HL-60 (cell line): ENCODE data around the gene RCBTB1.
"Not testable (repeated sequence)": the region's sequence is repeated elsewhere in the genome, so short reads cannot be mapped to it uniquely, and the experiment has no call there.

Experiments used
- CTCF ChIP-seq: IDR thresholded peaks from one replicate; pipeline ENCODE4 v1.5.1; 2011; ENCODE audit warnings: low read length, control low read depth, inconsistent platforms; ENCODE audit not compliant: insufficient read depth
- GABPA ChIP-seq: IDR thresholded peaks from 2 replicates; pipeline ENCODE4 v1.6.1; 2012; ENCODE audit warnings: low read depth
- POLR2AphosphoS5 ChIP-seq: IDR thresholded peaks from 2 replicates; pipeline ENCODE4 v1.6.1; 2012; ENCODE audit warnings: low read depth

GRCh38 chr13:49593876-49594275 is 8.5 kb upstream of the RCBTB1 start:
- TF ChIP-seq CTCF, GABPA, POLR2AphosphoS5: not testable (repeated sequence)
